Stromal cell of bone marrow (primary cell): ENCODE results near the gene MAPK1.
"Not testable (repeated sequence)": the region's sequence is repeated elsewhere in the genome, so short reads cannot be mapped to it uniquely, and the experiment has no call there.

ENCODE experiments used
- DNase-seq: peaks from one replicate; pipeline ENCODE4 v3.0.0-alpha.2; 2012; ENCODE audit warnings: low read depth

MAPK1 gene

DNA sequence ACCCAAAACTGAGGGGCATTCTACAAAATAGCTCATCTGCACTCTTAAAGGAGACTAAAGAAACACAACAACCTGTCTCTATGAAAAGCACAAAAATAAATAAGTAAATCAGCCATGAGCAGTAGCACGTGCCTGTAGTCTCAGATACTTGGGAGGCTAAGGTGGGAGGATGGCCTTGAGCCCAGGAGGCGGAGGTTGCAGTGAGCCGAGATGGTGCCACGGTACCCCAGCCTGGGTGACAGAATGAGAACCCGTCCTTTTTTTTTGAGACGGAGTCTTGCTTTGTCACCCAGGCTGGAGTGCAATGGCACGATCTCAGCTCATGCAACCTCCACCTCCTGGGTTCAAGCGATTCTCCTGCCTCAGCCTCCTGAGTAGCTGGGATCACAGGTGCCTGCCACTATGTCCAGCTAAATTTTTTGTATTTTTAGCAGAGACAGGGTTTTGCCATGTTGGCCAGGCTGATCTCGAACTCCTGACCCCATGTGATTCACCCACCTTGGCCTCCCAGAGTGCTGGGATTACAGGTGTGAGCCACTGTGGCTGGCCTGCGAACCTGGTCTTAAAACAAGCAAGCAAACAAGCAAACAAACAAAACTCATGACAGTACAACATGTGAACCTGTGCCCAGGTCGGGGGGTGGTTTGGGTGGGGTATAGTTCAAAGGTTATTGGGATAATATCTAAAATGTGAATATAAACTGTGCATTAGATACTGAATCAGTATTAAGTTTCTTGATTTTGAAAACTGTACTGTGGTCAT, 76.4 kb downstream of the MAPK1 start:
- DNase-seq, result not testable (repeated sequence)

DNA sequence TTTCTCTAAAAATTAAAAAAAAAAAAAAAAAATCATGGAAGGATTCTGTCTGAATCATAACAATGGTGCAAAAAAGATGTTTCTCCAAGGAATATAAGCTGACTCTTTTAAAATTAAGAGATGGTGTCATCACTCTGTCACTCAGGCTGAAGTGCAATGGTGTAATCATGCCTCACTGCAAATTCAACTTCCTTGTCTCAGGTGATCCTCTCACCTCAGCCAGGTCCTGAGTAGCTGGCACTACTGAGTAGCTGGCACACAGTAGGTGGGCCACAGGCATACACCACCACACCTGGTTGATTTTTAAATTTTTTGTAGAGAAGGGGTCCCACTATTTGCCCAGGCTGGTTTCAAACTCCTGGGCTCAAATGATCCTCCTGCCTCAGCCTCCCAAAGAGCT, 77.1 kb downstream of the MAPK1 start:
- DNase-seq, result no peak

- not testable (repeated sequence) for DNase-seq
Measured at GRCh38 chr22:21787565-21787964, 79.9 kb downstream of the MAPK1 start.

GRCh38 chr22:21780259-21780658, 87.2 kb downstream of the MAPK1 start:
- DNase-seq, result no peak

GRCh38 chr22:21779444-21779843, 88.0 kb downstream of the MAPK1 start:
- DNase-seq, result no peak

DNA sequence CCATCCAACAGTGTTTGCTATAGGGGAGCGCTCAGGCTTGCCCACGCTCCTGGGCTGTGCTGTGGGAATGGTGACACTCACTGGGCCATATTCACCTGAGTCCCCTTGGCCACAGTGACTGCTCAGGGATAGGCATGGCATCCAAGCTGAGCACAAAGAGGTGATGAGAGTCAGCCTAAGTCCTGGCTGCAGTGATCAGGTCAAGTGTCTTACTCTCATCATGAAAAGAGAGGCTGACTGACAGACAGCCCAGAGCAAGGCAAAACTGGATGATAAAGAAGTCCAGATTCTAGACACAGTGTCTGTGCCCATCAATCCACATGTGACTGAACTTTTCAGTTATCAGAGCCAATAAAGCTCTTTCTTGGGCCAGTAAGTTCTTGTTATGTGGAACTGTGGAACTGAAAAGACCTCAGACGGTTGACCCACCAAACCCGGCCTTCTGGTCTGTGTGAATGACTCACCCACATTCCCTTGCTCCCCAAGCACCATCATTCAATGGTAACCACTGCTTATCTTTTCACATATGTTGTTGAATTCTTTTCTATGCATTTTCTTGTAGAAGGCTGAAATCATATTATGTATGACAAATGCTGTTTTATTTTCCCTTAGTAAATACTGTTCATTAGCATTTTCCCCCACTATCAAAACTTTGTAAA, 88.6 kb downstream of the MAPK1 start:
- DNase-seq, result no peak

GRCh38 chr22:21771631-21771976, 95.8 kb downstream of the MAPK1 start:
- DNase-seq, result no peak

DNA sequence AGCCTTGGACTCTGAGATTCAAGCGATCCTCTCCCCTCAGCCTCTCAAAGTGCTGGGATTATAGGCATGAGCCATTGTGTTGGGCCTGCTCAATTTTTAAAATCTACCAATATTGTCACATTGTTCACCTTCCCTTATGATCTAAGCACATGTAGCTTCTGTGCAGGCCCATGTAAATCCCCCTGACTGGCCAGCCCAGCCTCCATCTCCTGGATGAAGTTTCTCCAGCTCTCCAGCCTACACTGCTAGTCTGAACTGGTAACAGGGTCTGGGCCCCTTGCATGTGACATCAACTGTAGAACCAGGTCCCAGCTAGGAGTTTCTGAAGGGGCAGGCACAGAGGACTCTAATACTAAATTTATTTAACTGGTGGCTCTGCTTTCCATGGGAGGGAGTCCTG, 99.0 kb downstream of the MAPK1 start:
- DNase-seq, result no peak

GRCh38 chr22:21766691-21767462, 100.6 kb downstream of the MAPK1 start:
- DNase-seq, result no peak

DNA sequence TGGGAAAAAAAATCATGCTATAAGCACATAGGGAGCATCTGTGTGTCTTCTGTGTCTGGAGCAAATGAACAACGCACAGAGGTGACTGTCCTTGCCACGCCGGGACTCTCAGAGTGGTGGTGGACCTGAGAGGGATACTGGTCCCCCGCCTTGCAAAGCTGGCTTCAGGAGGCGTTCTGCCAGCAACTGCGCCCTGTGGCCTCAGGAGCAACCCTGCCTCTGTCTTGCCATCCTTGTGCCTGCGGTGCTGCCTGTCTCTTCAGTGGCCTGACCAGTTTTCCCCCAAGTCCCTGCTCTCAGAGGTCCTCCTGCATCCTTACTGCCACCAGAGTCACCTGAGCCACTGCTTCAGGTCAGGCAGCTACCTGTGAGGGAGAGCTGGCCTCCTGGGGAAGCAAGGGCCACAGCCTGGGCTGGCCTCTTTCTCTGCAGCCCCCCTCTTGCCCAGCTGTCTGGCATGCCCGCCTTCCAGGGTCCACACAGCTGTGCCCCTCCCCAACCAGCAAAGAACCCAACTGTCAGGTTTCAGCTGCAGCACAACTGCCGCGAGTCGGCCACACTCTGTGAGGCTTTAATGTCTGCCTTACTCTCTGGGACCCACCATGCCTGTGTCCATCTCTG, 101.4 kb downstream of the MAPK1 start:
- no peak for DNase-seq

DNA sequence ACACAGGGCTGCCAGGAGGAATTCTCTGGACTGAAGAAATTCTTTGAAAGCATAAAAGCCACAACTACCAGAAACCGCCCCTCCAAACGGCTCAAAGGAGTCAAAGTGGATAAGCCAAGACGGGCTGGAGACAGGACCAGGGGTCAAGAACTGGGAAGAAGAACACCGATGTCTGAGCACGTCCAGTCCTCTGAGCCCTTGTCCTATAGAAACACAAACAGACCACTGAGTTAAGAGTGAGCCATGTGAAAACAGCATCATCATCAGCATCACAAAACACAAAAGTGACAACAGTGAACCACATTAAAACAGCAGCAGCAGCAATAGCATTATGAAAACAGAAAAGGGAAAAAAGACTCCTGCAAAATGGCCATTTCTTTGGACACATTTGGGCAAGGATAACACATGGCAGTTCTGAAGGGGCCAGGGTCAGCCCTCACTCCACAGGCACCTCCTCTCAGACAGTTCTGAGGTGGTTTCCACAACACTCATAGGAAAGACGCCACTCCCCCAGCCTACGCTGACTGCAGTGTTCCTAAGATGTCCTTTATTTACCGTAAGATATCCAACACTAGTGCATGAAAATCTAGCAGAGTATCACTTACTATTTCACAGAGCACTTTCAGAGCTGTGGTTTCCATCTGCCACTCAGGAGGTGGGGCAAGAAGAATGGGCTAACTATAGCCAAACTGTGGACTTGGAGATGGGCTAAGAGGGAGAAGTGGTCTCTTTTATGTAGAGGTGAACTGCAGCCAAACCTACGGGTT, 103.2 kb downstream of the MAPK1 start:
- DNase-seq, result no peak

DNA sequence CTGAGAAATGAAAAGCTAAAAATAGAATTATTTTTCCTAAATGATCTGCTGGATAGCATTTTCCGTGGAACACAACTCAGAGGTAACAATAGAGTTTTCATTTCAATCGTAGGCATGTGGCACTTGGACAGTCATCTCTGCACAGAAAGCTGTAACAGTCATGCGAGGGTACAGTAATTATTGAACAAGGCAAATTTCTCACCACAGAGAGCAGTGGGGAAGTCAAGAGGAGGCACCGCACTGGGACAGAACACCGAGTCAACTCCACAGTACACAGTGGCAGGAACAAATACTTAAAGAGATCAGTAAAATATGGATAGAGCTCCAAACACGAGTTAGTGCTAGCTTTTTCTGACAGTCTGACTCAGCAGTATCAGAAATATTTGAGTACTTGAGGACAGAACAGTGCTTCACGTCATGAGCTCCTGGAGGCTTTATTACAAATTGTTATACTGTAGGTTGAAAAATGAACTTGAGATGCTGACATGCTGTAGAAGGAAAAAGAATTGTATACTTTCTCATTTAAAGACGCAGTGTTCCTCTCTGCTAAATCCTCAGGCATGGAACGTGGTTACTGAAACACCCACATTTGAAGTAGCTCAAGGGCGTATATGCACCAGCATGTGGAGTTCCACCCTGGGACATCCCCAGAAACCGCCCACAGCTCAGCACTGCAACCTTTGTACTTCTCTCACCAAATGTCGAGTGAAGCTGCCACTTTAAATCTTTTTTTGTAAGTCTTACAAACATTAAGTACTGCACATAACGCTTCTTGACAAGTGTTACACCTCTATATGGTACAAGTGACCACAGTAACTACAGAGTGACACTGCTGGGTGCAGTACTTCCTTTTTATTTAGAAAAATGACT, 104.5 kb downstream of the MAPK1 start:
- no peak for DNase-seq

GRCh38 chr22:21761994-21762680, 105.3 kb downstream of the MAPK1 start:
- no peak for DNase-seq

- no peak for DNase-seq
Measured at GRCh38 chr22:21761086-21761485, 106.4 kb downstream of the MAPK1 start.

GRCh38 chr22:21760640-21761039, 106.8 kb downstream of the MAPK1 start:
- DNase-seq, result peak; percentile 26

DNA sequence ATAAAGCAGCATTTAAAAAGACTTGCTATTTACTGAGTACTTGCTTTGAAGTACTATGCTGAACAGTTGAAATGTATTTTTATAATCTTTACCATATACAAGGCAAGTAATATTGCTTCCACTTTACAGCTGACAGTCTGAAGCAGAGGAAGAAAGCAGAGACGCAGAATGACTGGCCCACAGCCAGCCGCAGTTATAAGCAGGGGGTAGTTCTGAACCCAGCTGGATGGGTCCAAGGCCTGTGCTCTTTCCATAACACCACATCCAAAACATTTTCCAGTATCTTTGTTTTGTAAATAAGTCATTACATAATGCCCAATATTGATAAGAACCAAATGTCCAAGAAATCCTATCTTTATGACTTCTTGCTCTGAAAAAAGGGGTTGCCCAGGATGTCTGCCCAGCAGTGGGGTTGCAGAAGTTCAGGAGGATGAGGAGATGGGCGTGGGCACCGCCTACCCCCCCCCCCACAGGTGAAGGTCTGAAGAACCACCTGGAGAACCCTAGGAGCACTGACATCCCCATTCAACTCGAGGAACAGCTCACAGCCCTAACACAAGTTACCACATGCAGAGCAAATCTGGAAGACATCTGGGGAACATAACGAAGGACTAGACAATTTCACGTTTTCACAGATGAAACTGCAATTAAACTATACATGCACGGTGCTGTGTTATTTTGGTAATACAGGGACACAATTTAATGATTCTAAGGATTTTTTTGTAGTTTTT, 107.6 kb downstream of the MAPK1 start:
- DNase-seq, result no peak

DNA sequence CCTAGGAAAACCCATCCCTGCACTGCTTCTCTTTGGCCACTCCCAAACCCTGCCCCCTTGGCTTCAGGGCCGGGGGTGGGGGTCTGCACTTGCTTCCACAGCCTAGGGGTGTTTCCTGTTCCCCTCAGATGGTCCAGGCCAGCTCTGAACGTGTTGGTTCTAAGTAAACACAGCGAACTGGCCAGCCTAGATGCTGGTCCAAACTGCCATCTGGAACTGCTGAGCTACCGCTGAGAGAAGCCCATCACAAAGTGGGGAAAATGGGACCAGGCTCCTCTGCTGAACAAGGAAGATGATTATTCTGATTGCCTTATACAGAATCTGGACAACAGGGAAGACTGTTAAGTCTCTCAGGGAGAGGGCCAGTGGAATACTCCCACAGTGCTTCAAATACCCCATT, 108.4 kb downstream of the MAPK1 start:
- no peak for DNase-seq

DNA sequence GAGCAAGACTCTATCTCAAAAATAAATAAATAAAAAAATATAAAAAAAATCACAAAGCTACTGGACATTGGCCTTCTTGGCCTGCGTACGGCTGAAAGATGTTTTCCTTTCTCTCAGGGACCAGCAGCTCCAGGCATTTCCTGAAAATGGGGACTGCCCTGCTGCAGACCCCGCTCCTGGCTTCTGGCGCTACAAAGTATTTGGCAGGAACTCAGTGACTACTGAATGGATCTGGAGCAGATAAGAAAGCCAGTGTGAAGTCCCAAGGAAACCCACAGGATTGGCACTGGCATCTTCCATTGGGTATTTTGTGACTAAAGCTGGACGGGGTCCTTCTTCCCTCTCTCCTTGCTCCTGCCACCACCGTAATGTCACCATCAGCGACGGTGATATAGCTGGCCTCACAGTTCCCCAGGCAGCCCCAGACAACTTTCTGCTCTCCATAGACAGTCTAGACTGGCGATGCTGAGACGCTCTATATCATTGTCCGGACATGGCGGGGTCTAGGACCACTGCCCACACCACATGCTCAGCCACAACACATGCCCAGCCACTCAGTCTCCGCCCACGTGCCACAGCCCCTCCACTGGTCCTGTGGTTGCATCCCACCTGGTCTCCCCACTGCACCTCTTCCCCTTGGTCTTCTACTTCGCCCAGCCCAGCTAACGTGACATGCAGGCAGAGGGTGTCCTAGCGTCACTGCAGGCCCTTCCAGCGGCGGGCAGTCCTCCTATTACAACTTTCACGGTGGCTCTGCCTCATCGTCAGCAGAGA, 109.2 kb downstream of the MAPK1 start:
- DNase-seq, result no peak

DNA sequence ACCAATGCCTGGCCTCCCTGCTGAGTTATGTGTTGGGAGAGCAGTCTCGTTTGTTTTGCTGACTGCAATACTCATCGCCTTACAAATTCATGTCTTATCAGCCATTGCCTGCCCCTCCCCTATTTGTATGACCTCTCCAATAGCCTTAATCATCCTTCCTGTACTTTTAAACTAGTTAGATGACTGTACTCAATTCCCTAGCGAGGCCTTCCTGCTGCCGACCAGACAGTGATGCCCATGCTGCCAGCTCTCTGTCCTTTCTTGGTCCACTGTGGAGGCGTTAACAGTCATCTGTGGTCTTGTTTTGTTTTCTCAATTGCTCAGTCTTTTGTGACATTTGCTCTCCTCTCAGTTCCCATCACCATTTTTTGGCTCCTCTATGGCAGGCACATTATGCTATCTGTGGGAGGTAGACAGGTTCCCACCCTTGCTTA, 111.6 kb downstream of the MAPK1 start:
- peak; percentile 74 for DNase-seq
